Measurements from ENCODE around the gene OGFR.

Gene OGFR

GRCh38 chr20:62815066-62815991, 10.7 kb downstream of the OGFR start (continued):
- no peak for TF ChIP-seq ZBTB26 (tag by site-specific recombination; optimal IDR thresholded peaks at IDR 0.05)
- no peak for TF ChIP-seq ZNF843 (tag by site-specific recombination; IDR thresholded peaks at IDR 0.05)
- no peak for TF ChIP-seq ZNF645 (tag by site-specific recombination; IDR thresholded peaks at IDR 0.05)
- no peak for TF ChIP-seq ZNF585B (tag by site-specific recombination; IDR thresholded peaks at IDR 0.05)
- TF ChIP-seq REST (tag by site-specific recombination; IDR thresholded peaks at IDR 0.05), result no peak
- no peak for TF ChIP-seq ZBTB17 (tag by site-specific recombination; IDR thresholded peaks at IDR 0.05)
- no peak for TF ChIP-seq ZNF629 (tag by site-specific recombination; IDR thresholded peaks at IDR 0.05)
- no peak for TF ChIP-seq ZNF747 (tag by site-specific recombination; IDR thresholded peaks at IDR 0.05)
- no peak for TF ChIP-seq ZSCAN16 (tag by site-specific recombination; IDR thresholded peaks at IDR 0.05)
- no peak for TF ChIP-seq ZNF701 (tag by site-specific recombination; IDR thresholded peaks at IDR 0.05)
- no peak for TF ChIP-seq ZNF274 (IDR thresholded peaks at IDR 0.05; ENCODE audit: low read length)
- no peak for TF ChIP-seq ZNF274 (tag by site-specific recombination; IDR thresholded peaks at IDR 0.05; ENCODE audit: borderline replicate concordance)
- TF ChIP-seq ZNF138 (tag by site-specific recombination; IDR thresholded peaks at IDR 0.05; ENCODE audit: borderline replicate concordance), result no peak
- no peak for TF ChIP-seq ZNF2 (tag by site-specific recombination; IDR thresholded peaks at IDR 0.05)
- TF ChIP-seq ZSCAN30 (tag by site-specific recombination; IDR thresholded peaks at IDR 0.05), result no peak
- no peak; the same call in 1 of the 2 replicates for TF ChIP-seq KLF10 (tag by site-specific recombination; IDR thresholded peaks at IDR 0.05)
- TF ChIP-seq ZBTB10 (tag by site-specific recombination; IDR thresholded peaks at IDR 0.05), result peak; percentile 21; the same call in 1 of the 2 replicates
- no peak for TF ChIP-seq ZNF157 (tag by site-specific recombination; IDR thresholded peaks at IDR 0.05)
- TF ChIP-seq GLI2 (tag by site-specific recombination; IDR thresholded peaks at IDR 0.05; ENCODE audit: borderline replicate concordance, low read depth), result no peak
- no peak for TF ChIP-seq ZNF558 (tag by site-specific recombination; IDR thresholded peaks at IDR 0.05)
- no peak for TF ChIP-seq ZNF223 (tag by site-specific recombination; IDR thresholded peaks at IDR 0.05)
- TF ChIP-seq ZNF140 (tag by site-specific recombination; IDR thresholded peaks at IDR 0.05), result no peak
- no peak for TF ChIP-seq ZNF184 (tag by site-specific recombination; IDR thresholded peaks at IDR 0.05)
- TF ChIP-seq ZNF518A (tag by site-specific recombination; conservative IDR thresholded peaks at IDR 0.05; ENCODE audit: low read depth), result no peak
- no peak for TF ChIP-seq ZFP69B (tag by site-specific recombination; IDR thresholded peaks at IDR 0.05)
- no peak for TF ChIP-seq ZNF175 (tag by site-specific recombination; IDR thresholded peaks at IDR 0.05)
- no peak for TF ChIP-seq MZF1 (tag by site-specific recombination; IDR thresholded peaks at IDR 0.05; ENCODE audit: borderline replicate concordance)
